WERI-Rb-1 (cell line): ENCODE measurements around the gene CDK4.
A peak's percentile ranks its signal among the peaks of the same experiment; 100 is the strongest.

ENCODE experiments used
- DNase-seq: peaks from one replicate; pipeline ENCODE4 v3.0.0-alpha.2; 2020
- H3K27ac ChIP-seq: fragments of 250-450 bp; sonication (Bioruptor Pico); 2 replicates; pipeline ENCODE4 v1.5.1; 2020; ENCODE audit warnings: mild to moderate bottlenecking, moderate library complexity
- H3K27me3 ChIP-seq: fragments of 250-450 bp; sonication (Bioruptor Pico); 2 replicates; pipeline ENCODE4 v1.5.1; 2021; ENCODE audit warnings: mild to moderate bottlenecking, low read depth, moderate library complexity; ENCODE audit not compliant: insufficient read depth, severe bottlenecking
- H3K36me3 ChIP-seq: fragments of 250-450 bp; sonication (Bioruptor Pico); 2 replicates; pipeline ENCODE4 v1.5.1; 2020; ENCODE audit warnings: mild to moderate bottlenecking, moderate library complexity
- H3K4me3 ChIP-seq: 2 replicates; pipeline ENCODE4 v1.5.1; 2011; ENCODE audit warnings: low read depth, mild to moderate bottlenecking, control low read depth, low read length
- H3K9me3 ChIP-seq: fragments of 250-450 bp; sonication (Bioruptor Pico); 2 replicates; pipeline ENCODE4 v1.5.1; 2021; ENCODE audit warnings: mild to moderate bottlenecking, moderate library complexity; ENCODE audit not compliant: severe bottlenecking
- CTCF ChIP-seq: IDR thresholded peaks from 2 replicates; pipeline ENCODE4 v1.5.1; 2011; ENCODE audit warnings: low read depth, mild to moderate bottlenecking, control low read depth, inconsistent platforms, low read length

The CDK4 gene

DNA sequence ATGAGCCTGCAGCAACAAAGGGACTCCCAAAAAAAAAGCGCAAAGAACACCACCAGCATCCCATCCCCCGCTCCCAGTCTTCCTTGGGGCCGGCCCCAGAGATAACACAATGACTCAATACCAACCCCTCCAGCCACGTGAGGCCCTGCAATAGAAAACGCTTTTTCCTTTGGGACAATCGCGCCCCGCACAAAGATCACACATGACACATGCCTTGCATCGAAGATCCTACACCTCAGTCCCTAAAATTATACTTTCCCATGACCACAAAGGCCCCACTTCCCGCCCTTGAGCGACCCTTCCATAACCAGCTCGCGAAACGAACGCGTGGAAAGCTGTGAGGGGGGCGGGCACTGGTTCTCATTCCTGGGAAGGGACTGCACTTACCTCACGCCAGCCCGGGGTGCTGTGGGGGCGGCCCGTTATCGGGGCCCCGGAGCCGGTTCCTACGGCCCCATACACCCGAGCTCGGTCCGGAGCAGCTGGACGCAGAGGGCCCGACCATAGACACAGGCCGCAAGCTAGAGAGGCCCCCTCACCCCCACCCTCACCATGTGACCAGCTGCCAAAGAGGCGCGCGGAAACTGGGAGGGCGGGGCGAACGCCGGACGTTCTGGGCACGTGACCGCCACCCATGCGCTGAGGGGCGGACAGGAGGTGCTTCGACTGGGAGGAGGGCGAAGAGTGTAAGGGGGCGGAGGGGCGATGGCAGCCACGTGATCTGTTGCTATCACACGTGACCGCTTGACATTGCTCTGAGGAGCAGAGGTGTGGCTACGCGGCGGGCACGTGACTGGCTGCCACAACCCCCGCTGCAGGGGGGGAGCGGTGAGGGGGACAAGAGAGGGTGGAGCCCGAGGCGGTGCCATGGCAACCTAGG lies at the start of gene CDK4:
Gene CDK4 (minus strand): TSS at position 523 of the 880 bp plus-strand sequence. CDS start 593 bp downstream, outside the sequence.
- H3K36me3 ChIP-seq = peaks cover 44% of the 10 kb centered on the region
- H3K27ac ChIP-seq = peak within 1 kb of the TSS; percentile 97
- H3K4me3 ChIP-seq = peak within 1 kb of the TSS; percentile 80
- TF ChIP-seq CTCF = no peak
- H3K9me3 ChIP-seq = no peaks in the 10 kb centered on the region
- peak; percentile 100 for DNase-seq
- H3K27me3 ChIP-seq = no peaks in the 10 kb centered on the region

DNA sequence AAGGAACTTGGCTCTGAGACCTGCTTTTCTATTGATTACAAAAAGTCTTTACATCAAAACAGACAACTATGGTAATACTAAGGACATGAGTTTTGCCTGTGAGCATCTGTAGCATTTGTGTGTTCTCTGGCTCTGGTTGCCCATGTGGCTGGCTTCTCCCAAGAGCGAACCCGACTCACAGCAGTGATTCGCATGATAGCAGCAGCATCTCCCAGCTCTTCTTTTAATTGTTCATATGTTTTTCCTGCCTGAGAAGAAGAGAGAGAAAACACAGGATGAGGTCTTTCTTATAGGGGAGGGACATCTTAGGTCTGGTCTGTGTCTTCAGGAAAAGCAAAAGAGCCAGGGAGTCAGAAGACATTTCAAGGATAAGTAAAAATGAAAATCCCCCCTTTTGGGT lies 48.9 kb upstream of the CDK4 start:
- no peak for DNase-seq
- Histone ChIP-seq H3K27me3 (no peaks in the 10 kb centered on the region), H3K4me3 (no peak overlapping the region), H3K36me3 (peaks cover 36% of the 10 kb centered on the region), H3K27ac (no peak overlapping the region), H3K9me3 (no peaks in the 10 kb centered on the region)
- no peak for TF ChIP-seq CTCF

- Histone ChIP-seq H3K27ac (no peak overlapping the region), H3K36me3 (peaks cover 48% of the 10 kb centered on the region), H3K9me3 (no peaks in the 10 kb centered on the region), H3K27me3 (no peaks in the 10 kb centered on the region), H3K4me3 (no peak overlapping the region)
- DNase-seq = no peak
- no peak for TF ChIP-seq CTCF
Observed at GRCh38 chr12:57797933-57798332, 45.8 kb upstream of the CDK4 start.

- DNase-seq = no peak
- no peak overlapping the region for H3K27ac ChIP-seq
- no peak for TF ChIP-seq CTCF
- no peaks in the 10 kb centered on the region for H3K9me3 ChIP-seq
- no peaks in the 10 kb centered on the region for H3K27me3 ChIP-seq
- peaks cover 46% of the 10 kb centered on the region for H3K36me3 ChIP-seq
- no peak overlapping the region for H3K4me3 ChIP-seq
Observed at GRCh38 chr12:57796996-57797395, 44.9 kb upstream of the CDK4 start.

- no peak for TF ChIP-seq CTCF
- Histone ChIP-seq H3K36me3 (peaks cover 53% of the 10 kb centered on the region), H3K27ac (no peak overlapping the region), H3K9me3 (no peaks in the 10 kb centered on the region), H3K4me3 (no peak overlapping the region), H3K27me3 (no peaks in the 10 kb centered on the region)
- DNase-seq = no peak
Observed at GRCh38 chr12:57795354-57795753, 43.2 kb upstream of the CDK4 start.
